Stimulated activated CD8-positive, alpha-beta memory T cell treated with anti-CD3 and anti-CD28 coated beads, Interleukin-12 subunit alpha, Interleukin-12 subunit beta, amount 100 ng/mL, for 1 hour (primary cell): ENCODE results near the gene PNP.
"Not testable (repeated sequence)": the region's sequence is repeated elsewhere in the genome, so short reads cannot be mapped to it uniquely, and the experiment has no call there.

ENCODE experiments used
- DNase-seq: peaks from one replicate; pipeline ENCODE4 v3.0.0-alpha.2; 2020; ENCODE audit warnings: low read depth

The PNP gene

DNA sequence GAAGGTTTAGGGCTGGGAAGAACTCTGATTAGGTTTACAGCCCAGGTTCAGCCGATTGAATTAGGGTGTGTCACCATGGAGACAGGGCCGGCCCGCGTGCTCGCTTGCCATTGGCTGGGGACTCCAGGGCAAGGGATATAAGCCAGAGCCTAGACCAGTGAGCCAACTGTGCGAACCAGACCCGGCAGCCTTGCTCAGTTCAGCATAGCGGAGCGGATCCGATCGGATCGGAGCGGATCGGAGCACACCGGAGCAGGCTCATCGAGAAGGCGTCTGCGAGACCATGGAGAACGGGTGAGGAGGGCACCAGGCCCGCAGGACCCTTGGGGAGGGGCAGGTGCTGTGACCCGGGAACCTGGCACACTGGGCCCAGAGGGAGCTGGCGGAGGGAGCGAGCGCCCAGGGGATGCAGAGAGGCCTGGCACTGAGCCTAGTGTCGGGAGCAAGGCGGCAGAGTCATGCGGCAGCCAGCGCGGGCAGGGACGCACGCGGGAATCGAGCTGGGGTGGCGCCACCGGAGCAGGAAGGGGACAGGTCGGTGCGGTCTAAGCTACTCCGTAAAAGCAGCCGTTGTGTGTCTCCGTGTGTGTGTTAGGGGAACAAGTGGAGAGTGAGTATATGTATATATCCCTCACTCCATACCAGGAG is at the start of gene PNP:
PNP (plus strand) TSS at position 165 of the 648 bp plus-strand sequence; CDS start at position 284, 119 bp downstream.
- DNase-seq, result peak; percentile 78

DNA sequence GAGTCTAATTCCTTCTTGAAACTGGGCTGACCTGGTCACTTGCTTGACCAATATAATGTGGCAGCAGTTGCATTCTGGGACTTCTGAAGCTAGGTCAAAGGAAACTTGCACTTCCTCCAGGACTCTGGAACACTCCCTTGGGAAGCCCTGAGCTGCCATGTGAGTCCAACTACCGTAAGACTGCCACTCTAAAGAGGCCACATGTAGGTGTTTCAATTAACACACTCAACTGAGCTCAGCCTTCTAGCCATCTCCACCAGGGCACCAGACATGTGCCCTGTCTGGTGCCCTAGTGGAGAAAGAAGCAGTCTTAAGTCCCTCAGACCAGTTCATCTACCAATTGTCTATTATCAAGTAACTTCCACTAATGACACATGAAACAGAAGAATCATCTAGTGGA is 49.8 kb upstream of the PNP start:
- no peak for DNase-seq

DNA sequence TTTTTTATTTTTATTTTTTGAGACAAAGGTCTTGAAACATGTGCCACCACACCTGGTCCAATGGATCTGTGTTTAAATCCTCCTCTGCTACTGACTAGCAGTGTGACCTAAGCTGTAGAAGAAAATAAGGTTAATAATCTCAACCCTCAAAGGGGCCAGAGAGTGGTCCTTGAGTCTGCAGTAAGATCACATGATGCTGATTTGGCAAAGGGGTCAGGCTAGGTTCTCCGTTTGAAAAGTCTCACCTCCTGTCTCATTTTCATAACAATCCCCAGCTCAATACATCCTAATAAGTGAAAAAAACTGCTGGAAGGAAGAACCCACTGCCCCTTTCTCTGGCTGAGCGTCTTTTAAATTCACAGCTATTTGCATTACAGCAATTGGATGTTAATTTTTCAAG is 47.9 kb upstream of the PNP start:
- no peak for DNase-seq

DNA sequence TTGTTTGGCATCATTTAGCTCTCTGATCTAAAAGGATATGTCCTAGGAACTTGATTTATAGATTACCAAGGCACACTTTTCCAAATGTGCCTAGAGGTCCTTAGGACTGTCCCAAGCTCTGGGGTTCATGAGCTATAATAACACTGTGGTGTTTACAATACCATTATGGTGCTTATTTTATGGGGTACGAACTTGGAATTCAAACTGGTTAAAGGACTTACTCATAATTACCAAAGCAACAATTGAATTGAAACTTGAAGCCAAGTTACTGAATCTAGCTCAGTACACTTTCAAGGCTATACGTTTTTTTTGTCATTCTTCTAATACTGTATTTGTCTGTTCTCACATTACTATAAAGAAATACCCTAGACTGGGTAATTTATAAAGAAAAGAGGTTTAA is 46.3 kb upstream of the PNP start:
- DNase-seq, result no peak

DNA sequence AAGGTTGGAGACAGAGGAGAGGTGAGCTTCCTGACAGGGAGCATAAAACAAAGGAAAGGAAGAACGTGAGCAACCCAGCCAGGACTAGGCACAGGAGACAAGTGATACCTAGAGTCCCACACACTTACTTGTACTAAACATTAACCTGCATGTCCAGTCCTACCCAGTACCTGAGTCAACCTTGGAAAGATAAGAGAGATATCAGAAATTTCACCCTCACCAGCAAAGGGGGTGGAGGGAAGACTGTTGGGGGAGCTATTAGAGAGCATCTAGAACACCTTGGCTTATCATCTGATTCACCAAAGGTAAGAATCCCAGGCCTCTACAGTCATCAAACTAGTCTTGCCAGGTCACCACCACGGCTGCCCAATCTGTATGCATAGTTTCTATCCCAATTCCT is 44.4 kb upstream of the PNP start:
- DNase-seq, result no peak

DNA sequence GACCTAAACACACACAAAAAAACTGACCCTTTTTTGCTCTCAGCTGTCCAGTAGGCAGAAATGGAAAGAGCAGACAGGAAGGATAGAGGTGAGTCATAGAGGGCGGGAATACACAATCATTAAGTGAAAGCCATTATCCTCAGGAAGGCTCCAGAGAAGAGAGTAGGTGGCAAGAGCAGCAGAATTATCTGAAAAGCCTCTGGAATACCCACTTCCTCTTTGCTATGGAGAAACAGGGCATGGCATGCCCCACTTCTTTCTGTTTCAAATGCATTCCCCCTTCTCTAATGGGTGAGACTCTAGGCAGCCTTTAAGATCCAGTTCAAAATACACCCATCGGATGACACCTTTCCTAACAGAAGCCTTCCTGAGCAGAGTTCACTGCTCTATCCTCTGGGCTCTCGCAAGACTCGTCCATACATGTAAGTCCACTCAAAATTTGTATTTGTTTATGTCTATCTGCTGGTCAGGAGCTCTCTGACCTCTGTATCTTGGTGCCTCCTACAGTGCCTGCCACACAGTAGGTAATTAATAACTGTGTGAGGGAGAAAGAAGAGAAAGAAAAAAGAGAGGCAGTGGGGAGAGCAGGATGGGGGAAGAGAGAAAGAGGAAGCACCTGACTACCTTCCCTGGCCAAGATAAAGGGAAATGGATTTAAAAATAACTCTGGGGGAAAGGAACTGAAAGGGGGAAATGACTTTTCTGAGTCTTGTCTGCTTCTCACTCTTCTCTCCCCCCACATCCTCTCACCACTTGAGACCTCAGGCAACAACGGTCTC is 41.8 kb upstream of the PNP start:
- DNase-seq, result no peak

DNA sequence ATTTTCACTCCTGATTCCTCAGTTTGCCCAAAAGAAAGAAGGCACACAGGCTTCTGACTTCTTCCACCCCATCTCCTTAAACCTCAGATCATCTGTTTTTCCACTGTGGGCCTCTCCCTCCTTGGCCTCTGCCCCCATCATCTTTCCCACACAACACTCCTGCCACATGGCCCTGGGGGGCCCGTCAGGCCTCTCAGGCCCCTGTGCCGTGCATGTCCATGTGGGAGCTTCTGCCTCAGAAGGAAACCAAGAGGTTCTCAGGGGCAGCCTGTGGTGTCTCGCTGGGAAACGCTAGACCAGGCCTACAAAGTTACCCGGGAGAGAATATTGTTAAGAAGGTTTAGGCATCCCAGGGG is 41.2 kb upstream of the PNP start:
- DNase-seq, result no peak

DNA sequence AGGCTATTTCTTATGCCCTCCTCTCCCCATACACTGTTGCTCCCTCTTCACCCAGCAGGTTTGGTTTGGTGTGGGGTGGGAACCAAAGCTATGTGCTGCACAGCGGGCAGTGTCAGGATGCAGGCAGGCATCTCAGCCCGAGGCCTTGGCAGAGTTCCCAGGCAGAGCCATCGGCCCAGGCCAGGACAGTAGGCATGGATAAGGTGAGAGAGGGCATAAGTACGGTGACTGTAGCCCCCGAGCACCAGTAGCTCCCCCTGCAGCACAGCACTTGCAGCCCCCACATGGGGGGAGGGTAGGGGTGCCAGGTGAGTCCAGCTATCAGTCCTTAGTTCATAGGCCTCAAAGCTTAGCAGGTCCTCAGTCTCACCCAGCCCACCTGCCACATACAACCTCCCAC is 40.4 kb upstream of the PNP start:
- no peak for DNase-seq

DNA sequence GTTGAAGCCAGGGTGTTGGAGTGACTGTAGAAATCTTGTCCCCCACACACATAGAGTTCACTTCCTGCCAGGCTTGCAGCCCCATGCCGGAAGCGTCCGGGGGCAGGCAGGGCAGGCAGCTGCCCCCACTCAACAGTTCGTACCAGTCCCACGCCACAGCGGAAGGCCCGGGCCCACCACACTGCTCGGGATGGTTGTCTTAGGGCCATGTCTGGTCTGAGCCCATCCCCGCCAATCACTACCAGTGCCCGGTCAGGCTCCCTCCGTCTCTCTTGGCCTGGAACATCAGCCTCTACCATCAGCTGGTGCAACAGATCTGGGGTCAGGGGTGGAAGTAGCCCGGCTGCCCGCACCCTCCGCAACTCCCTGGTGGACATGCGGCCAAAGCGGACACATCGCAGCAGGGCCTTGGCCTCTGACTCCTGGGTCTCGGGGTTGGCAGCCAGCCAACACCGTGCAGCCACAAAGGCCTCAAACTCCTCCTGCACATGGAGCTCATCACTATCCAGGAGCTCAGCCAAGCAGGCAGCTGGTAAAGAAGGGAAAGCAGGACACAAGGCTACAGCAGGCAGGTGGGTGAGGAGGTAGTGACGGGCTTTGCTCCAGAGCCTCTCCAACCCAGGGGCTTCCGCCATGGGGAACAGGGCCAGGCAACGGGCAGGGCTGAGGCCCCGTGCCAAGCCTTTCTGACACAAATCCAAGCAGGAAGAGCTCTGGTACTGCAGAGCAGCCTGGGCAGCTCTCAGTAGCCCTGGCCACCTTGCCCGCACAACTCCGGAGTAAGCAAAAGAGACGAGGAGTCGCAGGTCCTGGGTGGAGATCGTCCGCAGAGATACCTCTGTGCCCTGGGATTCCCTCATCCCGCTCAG is 39.2 kb upstream of the PNP start:
- DNase-seq, result no peak

DNA sequence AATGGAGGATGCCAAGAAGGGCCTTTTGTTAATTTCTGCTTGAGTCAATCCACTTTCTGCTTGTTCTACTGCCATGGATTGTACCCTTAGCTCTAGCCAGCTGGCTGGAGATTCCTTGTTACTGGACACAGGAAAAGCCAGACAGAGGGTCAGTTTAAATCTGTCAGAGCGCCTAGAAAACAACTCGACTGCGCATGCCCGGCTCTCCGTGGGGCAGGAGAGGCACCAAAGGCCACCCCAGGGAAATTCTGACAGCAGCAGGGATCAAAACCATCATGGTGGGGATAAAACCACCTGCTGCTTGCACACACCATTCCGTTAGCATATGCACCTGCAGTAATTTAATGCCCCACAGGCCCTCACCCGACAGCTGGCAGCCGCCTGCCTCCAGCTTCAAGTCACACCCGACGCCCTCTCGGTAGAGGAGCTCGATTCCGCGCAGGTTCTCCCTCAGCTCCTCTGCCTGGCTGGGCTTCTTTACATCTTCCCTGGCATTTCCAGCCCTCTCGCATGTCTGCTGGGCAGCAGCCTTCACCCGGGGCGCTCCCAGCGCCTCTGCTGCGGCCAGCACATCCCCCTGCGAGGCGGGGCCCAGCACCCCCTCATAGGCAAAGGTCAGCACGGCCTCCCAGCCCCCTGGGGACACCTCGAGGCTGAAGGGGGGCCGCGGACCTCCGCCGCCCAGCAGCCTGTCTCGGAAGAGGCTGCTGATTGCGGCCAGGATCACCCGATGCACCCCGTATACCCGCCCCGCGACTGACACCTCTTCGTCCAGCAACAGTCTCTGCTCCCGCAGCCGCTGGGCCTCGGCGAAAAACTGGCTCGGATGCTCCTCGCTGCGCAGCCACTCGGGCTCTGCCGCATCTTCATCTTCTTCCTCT is 34.3 kb upstream of the PNP start:
- DNase-seq, result no peak

DNA sequence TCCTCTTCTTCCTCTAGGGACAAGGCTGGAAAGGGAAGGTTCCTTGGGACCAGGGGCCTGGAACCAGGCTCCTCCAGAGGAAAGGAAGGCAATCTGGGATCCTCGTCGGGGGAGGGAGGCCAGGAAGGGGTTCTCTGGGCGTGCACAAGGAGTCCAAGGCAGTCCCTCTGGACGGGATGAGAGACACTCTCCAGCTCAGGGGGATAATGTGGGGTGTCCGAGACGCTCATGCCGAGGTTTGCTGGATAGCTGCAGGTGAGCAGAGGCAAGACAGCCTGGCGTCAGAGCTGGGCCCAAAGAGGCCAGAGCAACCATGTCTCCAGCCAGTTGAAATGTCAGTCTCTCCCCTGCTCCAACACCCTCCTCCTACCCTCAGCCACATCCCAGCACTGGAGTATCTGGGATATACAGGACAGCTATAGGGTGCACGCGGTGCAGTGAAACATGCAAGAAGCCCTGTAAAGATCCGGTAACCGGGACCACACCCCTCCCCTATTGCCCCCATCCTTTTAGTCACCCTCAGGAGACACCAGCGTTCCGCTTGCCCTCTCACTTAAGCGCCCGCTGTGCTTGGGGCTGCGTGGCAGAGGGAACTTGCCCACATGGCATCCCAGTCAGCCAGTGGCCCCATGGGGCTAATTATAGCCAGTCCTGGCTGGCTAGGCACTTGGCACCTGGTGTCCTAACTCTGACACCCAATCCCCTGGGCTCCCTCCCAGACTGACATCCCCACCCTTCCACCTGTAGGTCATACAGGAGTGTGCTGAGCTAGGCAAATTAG is 33.4 kb upstream of the PNP start, which contains the start of gene KLHL33:
KLHL33 (minus strand) TSS at position 585 of the 781 bp plus-strand sequence; CDS start at position 230, 355 bp downstream.
- no peak for DNase-seq

DNA sequence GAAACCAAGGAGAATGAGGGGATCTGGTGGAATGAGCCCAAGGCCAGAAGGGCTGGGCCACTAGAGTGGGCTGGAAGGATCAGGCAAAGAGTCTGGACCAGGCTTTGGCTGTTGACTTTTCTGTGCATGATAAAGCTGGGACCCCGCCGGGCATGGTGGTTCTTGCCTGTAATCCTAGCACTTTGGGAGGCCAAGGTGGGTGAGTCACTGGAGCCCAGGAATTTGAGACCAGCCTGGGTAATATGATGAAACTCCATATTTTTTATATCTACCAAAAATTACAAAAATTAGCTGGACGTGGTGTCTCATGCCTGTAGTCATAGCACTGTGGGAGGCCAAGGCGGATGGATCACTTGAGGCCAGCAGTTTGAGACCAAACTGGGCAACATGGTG is 32.8 kb upstream of the PNP start:
- DNase-seq, result no peak

DNA sequence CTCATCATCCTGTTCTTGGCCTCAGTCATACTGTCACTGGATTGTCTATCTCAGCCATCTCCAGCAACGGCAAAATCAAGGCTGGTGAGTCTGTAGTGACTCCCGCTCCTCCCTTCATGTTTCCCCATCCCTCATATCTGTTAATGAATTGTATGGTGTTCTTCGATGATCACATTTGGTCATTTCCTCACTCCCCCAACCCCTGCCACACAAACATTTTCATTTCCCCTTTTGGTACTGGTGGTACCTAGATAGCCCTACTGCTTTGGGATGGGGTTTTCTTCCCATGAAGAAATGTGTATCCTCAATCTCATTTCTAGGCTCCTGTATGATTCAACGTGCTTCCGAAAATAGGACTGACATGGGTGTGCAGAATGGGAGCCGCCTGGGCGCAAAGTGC is 30.5 kb upstream of the PNP start:
- no peak for DNase-seq

DNA sequence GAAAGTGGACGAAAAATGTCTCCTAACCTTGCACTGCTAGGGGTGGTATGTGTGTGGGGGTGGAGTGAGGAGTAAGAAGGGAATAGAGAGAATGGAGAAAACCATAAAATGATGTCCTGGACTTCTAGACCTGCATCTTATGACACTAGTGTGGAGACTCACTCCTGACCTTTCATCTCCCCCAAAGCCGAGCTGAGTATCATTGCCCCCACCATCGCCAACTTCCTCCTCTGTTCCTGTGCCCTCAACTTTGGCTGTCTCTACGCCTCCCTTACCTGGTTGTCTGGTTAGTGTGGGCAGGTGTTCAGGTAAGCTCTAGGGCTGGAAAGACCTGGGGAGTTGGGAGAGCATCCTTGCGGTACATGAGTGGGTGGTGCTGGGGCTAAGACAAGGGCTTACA is 28.7 kb upstream of the PNP start:
- no peak for DNase-seq

DNA sequence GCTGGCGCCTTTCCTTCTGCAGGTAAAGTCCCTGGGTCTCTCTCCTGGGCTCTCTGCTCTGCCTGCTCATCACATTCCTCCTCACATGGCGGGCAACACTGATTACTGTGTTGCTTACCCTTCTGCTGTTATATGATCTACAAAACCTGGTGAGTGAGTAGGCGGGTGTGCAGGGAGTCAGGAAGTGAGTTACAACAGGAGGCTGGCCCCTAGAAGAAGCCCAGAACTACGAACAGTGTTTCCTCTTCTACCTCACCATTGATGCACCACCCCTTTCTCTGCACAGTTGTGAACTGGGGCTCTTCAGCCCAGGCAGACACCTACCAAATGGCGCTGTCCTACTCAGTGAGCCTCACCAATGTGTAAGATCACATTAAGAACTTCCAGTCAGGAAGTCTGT is 28.3 kb upstream of the PNP start:
- peak; percentile 2 for DNase-seq

DNA sequence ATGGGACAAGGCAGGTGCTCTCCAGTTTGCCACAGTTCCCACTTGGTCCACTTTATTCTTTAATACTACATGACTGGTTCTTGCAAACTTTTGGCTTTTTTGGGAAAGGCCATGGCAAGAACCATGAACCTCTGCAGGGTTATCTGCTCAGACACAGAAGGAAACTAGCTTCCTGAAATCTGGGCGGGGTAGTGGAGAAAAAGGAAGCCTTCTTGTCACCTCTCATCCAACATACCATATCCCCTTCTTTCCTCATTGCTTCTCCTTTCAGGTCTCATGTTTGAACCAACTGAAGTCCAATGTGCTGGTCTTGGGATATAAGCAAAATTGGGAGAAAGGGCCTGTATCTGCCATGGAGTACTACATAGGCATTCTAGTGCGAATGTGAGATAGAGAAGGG is 27.7 kb upstream of the PNP start:
- DNase-seq, result no peak

DNA sequence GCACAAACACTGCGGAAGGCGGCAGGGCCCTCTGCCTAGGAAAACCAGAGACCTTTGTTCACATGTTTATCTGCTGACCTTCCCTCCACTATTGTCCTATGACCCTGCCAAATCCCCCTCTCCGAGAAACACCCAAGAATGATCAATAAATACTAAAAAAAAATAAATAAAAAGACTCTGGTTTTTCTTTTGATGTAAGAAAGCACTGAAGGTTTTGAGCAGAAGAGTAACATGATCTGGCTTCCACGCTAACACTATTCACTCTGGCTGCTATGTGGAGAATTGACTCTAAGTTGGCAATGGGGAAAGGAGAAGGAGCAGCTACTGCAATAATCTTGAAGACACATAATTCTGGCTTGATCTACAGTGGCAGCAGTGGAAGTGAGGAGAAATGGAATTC is 25.6 kb upstream of the PNP start:
- DNase-seq, result not testable (repeated sequence)

DNA sequence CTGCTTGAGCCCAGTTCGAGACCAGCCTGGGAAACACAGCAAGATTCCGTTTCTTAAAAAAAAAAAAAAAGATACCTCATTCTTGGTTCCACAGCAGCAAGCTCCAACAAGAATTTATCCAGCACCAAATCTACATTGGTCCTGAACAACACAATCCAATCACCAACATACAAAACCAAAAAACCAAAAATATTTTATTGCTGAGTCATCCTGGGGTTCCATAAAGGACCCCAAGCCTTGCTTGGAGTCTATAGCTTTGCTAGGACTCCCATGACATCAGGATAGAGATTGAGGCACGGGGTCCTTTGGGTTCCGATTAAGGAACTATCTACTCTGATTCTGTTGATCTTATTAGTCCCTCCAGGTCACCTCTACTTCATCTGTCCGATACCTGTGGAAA is 22.3 kb upstream of the PNP start:
- no peak for DNase-seq

DNA sequence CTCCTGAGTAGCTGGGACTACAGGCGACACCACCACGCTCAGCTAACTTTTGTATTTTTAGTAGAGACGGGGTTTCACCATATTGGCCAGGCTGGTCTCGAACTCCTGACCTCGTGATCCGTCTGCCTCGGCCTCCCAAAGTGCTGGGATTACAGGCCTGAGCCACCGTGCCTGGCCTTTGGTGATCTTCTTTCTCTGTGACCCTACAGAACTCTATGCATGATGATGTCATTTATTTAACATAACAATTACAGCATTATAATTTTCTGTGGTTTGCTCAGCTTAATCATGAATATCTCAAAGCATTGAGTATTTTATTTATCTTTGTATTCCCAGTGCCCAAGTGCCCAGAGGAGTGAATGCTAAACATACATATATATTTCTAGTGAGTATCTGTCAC is 16.4 kb upstream of the PNP start:
- DNase-seq, result not testable (repeated sequence)

DNA sequence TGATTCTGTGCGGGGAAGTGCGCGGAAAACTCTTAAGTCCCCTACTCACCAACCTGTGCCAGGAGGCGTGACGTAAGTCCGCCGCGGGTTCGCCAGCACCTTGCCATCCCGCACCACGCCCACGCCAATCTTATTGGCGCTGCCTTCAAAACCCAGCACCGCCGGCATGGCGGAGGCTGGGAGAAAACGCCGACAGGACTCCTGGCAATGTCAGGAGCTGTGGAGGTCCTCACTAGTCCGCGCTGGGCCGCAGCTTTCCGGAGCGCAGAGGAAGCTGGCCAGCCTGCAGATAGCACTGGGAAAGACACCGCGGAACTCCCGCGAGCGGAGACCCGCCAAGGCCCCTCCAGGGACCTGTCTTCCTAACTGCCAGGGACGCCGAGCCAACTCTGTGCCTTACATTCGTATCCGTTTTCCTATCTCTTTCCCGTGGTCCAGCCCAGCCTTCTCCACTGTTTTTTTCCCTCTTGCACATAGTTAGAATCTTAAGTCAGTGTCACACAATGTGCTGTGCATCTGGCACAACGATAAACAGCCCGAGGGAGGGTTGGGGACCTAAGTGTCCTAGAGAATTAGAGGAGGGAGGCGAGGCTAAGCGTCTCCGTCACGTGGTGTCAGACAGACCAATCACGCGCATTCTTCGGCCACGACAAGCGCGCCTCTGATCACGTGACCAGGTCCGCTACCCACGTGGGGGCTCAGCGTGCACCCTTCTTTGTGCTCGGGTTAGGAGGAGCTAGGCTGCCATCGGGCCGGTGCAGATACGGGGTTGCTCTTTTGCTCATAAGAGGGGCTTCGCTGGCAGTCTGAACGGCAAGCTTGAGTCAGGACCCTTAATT is 14.5 kb upstream of the PNP start, which contains the start of the genes APEX1 and OSGEP:
APEX1 (plus strand) TSS at position 711 of the 839 bp plus-strand sequence. CDS start 420 bp downstream, outside the sequence.
OSGEP (minus strand) TSS at position 297 of the 839 bp plus-strand sequence; CDS start at position 168, 129 bp downstream.
- DNase-seq, result peak; percentile 97
